ENCODE measurements around the gene CT47B1.
"Not testable (repeated sequence)": the region's sequence is repeated elsewhere in the genome, so short reads cannot be mapped to it uniquely, and the experiment has no call there.

The CT47B1 gene

DNA sequence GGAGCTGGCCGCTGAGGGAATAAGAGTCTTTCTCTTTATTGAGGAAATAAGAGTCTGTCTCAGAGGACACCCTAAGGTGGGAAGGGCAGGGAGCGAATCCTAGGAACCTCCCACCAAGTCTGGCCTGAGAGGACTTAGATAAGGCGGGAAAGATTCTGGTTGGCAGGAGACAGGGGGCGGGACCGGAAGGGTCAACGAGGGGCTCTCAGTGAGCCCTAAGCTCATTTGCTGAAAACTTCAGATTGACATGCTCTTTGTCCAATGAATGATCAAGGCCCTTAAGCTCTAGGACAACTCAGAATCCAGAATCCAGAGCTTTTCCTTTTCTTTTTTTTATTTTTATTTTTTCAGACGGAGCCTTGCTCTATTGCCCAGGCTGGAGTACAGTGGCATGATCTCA is at the start of gene CT47B1:
Gene CT47B1 (minus strand): TSS at position 101 of the 400 bp plus-strand sequence. CDS start 196 bp downstream, outside the sequence.
- DNase-seq (ENCODE audit: low spot score): not testable (repeated sequence)

DNA sequence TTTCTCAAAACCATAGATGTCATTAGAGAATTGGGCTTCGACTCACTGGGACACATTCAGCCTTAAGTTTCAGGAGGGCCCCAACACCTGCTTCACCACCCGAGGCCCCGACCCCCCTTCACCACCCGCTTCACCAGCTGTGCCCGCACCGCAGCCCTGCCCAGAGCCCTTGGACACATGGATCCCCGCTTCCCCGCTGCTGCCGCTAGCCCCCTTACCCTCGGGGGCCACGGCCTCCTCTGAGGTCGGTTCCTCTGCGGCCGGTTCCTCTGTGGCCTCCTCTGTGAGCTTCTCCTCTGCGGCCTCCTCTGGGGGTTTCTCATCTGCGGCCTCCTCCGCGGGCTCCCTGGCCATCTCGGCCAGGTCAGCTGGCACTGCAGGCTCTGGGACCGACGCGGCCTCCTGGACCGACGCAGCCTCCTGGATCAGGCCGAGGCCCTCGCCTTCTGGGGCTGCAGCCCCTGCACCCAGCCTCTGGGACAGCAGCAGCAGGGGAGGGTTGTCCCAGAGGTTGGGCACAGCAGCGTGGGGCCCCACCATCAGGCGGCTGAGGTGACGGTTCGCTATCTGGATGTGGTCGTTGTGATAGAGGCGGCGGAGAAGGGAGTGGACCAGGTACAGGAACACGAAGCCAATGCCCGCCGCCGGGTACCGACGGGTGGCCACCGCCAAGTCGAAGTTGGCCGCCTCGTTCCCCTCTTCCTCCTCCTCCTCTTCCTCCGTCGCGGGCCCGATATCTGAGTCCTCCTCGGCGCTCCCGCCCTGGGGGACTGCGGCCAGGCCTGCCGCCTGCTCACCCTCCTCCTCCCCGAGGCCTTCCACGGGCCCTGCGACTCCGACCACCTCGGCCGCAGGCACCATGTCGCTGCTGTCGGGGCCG is 748 bp downstream of the CT47B1 start:
- no peak for DNase-seq (ENCODE audit: low spot score)

DNA sequence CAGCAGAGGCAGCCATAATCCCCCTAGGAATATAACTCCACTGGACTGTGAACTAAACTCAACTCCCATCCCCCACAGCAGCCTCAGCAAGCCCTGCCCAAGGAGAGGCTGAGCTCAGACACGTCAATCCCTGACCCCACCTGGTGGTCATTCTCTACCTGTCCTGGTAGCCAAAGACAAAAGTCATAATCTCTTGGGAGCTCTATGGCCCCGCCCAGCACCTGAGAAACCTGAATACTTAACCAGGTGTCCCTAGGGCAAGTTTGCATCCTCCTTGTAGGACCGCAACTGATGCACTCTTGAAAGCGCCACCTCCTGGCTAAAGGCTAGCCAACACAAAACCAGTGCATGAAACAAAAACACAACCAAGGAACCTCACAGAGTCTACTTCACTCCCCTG is 18.4 kb downstream of the CT47B1 start:
- no peak for DNase-seq (ENCODE audit: low spot score)

DNA sequence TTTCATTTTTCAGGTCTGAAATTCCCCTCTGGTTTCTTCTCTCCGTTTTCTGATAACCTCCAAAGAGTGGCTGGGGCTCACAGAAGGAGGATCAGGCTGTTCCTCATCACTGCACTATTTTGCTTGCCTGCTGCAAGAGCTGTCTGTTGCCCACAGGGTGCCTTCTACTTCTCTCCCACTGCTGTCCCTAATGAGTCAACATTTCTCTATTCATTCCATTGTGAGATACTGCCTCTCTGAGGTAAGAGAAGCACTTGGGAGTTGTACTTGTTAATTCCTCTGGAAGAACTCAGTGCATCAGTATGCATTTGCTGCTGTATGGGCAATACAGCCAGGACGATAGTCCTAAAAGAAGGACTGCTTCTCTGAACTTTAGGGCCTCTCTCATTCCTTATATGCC is 34.8 kb downstream of the CT47B1 start:
- peak; percentile 11 for DNase-seq (ENCODE audit: low spot score)

DNA sequence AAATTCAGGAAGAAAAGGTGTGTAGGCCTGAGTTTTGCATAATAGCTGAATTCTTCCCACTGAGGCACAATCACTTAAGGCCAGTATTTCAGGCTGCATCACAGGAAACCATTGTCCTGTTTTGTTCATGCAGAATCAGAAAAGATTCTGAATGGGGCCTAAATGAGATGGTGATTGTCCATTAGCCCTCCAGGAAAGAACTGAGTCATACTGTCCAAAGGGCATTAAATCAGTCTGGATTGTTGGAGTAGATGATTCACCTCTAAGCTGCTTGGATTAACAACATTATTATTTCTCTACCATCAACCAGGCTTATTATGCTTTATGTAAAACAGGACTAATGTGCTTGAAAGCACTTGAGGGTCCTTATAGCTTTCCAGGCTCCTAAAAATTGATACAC is 36.2 kb downstream of the CT47B1 start:
- DNase-seq (ENCODE audit: low spot score): peak; percentile 84

DNA sequence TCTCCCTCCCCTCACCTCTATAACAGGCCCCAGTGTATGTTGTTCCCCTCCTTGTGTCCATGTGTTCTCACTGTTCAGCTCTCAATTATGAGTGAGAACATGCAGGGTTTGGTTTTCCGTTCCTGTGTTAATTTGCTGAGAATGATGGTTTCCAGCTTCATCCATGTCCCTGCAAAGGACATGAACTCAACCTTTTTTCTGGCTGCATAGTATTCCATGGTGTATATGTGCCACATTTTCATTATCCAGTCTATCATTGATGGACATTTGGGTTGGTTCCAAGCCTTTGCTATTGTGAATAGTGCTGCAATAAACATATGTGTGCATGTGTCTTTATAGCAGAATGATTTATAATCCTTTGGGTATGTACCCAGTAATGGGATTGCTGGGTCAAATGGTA is 48.5 kb downstream of the CT47B1 start:
- not testable (repeated sequence) for DNase-seq (ENCODE audit: low spot score)

DNA sequence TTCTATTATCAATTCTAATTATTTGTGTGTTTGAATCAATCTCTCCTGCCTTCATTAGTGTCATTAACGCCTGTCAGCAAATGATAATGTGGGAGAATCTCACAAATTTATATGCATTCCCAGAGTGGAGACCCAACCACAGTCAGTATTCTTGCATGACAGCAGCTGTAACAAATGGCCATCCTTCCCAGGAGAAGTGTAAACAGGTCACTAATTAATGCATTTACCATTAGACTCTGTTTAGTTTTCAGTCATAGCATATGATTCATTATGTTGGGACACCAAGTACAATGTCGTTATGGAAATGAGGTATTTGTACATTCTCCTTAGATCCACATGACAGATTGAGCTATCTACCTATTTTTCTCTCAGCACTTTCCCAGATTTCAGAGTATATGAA is 50.5 kb downstream of the CT47B1 start:
- DNase-seq (ENCODE audit: low spot score): no peak

DNA sequence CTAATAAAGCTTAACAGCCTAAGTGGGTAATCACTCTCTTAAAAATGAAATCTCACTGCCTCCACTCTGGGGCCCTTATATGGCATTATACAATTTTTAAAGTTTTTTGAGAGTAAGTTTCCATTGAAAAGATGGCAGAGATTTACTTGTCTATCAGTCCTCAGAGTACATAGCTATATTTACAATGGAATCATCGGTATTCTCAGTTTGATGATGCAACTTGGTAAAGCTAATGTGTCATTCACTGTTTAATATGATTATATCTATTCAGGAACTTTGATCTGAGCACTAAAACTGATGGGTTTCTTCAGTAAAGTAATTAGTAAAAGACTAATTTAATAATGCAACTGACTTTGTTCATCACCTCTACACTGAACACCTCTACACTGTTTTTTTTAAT is 51.6 kb downstream of the CT47B1 start:
- DNase-seq (ENCODE audit: low spot score): no peak

DNA sequence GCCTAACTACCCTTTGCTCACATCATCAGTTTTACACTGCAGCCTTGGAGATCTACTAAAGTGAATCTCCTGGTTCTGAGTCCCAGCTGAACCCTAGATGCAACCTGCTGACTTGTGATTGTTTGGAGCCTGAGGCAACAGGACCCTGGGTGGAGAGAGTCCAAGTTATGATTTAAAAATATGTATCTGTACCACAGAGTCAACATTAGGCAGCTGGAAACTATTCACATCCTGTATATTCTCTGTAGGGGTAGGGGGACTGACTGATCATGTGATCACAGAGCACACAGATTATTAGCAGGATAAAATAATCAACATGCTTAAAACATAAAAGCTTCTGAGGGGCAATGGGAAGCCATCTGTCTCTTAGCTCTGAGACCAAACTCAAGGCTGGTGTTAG is 52.1 kb downstream of the CT47B1 start:
- no peak for DNase-seq (ENCODE audit: low spot score)
